GM12872 (cell line): ENCODE results near the gene PAX7.

Source experiments
- CTCF ChIP-seq: IDR thresholded peaks from 3 replicates; pipeline ENCODE4 v1.5.1; 2011; ENCODE audit warnings: low read depth, mild to moderate bottlenecking, low read length, moderate library complexity; ENCODE audit not compliant: insufficient read depth

PAX7 gene

GRCh38 chr1:18666317-18666920 is 35.8 kb downstream of the PAX7 start:
- no peak for TF ChIP-seq CTCF

- no peak for TF ChIP-seq CTCF
Observed at GRCh38 chr1:18667333-18667732, 36.7 kb downstream of the PAX7 start.

DNA sequence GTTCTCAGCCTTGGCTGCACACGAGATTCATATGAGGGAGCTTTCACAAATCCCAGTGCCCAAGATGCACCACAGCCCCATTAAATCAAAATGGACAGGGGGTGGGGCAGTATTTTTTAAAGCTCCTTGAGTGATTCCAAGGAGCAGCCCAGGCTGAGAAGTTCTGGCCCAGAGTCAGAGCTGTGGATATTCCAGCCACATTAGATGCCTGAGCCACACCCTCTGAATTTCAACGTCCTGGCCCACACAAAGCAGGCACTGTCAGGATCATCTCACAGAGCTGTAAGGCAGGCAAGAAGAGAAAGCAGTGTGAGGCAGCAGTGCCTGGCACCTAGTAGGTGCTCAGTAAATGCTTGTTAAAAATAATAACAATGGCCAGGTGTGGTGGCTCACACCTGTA is 37.4 kb downstream of the PAX7 start:
- no peak for TF ChIP-seq CTCF

DNA sequence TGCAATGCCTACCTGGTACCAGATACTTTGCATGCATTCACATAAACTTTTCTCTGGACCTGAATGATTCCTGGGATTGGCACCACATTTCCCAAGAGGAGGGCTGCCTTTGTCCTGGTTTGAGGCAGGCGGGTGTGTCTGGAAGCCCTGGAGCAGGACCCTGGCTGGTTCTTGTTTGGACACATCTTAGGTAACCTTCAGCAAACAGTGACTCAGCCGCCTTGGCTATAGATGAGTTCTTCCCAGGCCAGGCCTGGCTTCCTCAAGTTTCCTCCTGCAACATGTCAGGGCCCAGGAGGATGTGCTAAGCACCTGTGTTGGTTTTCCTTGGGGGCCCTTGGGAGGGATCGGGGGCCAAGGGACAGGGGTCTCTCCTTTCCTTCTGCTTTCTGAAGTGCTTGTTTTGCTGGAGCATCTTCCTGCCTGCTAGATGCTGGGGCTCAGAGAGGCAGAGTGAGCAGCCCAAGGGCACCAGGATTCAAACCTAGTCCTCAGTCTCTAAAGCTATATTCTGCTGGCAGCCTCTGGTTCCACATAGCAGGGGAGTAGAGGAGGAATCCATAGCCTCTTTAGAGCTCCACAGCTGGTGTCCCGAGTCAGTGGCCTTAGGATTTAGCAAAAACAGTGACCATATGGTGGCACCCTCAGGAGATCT is 38.2 kb downstream of the PAX7 start:
- TF ChIP-seq CTCF = no peak

DNA sequence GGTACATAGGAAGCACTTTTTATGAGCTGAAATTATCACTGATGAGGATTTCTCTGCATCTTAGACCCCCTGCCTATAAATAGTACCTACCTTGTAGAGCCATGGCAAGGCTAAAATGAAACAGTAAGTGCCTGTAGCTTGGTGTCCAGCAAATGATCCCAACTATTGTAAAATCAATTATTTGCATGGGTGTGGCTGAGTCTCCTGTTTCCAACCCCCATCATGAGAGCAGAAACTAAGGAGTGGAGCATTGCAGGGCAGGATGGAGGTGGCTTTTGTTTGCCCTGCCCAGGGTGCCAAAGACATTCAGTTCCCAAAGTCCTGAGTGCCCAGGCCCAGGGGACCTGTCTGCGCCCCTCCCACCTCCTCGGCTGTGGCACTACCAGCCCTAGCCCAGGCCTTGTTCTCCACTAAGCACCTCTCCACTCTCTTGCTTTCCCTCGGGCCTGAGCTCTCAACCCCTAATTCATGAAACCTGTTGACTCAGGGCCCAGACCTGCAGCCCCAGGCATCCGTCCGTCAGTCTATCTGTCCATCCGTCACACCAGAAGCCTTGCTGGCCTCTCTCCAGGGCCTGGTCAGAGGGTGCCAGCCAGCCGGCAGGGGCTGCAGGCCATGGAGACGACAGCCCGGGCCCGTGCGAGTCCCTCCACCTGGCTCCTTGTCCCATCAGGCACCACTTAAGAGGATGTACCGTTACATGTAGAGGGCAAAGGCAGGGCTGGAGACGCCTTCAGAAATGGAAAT is 39.6 kb downstream of the PAX7 start:
- no peak for TF ChIP-seq CTCF

DNA sequence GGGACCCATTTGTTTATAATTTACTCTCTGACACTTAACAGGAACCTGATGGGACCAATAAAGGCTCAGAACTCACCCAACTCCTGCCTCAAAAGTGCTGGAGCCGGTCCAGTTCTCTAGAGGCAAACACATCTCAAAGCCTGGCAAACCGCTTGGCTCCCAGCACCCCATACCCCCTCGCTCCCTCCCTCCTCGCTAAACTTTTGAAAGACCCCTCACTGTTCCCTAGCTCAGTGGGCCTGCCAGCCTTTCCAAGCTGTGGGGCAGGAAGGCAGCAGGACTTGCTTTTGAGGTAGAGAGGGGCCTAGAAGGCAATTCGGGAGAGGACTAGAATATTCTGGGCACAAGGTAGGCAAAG is 40.2 kb downstream of the PAX7 start:
- no peak for TF ChIP-seq CTCF

- no peak for TF ChIP-seq CTCF
Observed at GRCh38 chr1:18673976-18674375, 43.3 kb downstream of the PAX7 start.
